Fibroblast of skin of left quadriceps (primary cell): ENCODE data around the gene CYP2J2.
"Not testable (repeated sequence)": the region's sequence is repeated elsewhere in the genome, so short reads cannot be mapped to it uniquely, and the experiment has no call there.

Experiments used
- DNase-seq, 2 experiments: peaks; one replicate each; pipeline ENCODE4 v3.0.0-alpha.2; 2013; ENCODE audit warnings: low read depth in 2 of 2

Gene CYP2J2, protein sequence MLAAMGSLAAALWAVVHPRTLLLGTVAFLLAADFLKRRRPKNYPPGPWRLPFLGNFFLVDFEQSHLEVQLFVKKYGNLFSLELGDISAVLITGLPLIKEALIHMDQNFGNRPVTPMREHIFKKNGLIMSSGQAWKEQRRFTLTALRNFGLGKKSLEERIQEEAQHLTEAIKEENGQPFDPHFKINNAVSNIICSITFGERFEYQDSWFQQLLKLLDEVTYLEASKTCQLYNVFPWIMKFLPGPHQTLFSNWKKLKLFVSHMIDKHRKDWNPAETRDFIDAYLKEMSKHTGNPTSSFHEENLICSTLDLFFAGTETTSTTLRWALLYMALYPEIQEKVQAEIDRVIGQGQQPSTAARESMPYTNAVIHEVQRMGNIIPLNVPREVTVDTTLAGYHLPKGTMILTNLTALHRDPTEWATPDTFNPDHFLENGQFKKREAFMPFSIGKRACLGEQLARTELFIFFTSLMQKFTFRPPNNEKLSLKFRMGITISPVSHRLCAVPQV

DNA sequence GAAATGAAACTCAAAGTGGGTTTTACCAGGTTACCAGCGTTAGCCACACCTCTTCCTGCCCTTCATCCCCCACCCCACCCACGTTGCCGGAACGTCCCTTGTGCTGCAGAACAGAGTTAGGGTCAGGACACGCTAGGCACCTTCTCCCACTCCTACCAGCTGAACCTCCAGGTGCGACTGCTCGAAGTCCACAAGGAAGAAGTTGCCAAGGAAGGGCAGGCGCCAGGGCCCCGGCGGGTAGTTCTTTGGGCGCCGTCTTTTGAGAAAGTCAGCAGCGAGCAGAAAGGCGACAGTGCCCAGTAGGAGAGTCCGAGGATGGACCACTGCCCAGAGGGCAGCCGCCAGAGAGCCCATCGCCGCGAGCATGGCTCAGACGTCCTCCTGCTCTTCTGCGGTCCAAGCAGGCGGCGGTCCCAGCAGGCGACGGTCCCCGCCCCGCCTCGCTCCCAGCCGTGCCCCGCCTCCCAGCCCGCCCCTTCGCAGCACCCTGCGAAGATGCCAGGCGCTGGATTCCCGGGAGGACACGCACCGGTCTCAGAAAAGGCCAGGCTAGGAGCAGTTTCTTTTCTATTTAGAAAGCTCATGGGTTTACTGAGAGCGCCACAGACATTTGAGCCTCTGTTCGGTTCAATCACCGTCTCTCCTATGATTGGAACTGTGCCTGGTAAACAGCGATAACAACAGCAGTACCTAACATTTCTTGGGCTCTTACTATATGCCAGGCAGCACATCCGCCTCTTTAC is at the start of gene CYP2J2:
TSS of gene CYP2J2 (minus strand) at position 393 of the 743 bp plus-strand sequence. CDS start at position 366, 27 bp downstream.
- DNase-seq: no peak

DNA sequence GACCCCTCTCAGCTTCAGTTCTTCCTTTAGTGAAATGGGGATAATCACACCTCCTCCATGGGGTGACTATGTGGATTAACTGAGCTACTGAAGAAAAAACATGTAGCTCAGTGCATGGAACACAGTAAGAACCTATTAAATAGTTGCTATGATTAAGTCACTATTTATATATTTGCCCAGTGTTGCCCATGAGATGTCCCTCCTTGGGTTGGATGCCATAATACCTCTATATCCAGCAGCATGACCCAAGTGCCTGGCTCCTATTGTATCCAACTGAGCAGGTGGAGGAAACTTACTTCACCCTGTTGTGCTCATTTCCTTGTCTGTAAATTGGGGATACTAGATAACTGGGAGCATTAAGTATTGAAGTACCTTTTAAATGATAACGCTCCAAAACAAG is 47.1 kb upstream of the CYP2J2 start:
- no peak for DNase-seq

DNA sequence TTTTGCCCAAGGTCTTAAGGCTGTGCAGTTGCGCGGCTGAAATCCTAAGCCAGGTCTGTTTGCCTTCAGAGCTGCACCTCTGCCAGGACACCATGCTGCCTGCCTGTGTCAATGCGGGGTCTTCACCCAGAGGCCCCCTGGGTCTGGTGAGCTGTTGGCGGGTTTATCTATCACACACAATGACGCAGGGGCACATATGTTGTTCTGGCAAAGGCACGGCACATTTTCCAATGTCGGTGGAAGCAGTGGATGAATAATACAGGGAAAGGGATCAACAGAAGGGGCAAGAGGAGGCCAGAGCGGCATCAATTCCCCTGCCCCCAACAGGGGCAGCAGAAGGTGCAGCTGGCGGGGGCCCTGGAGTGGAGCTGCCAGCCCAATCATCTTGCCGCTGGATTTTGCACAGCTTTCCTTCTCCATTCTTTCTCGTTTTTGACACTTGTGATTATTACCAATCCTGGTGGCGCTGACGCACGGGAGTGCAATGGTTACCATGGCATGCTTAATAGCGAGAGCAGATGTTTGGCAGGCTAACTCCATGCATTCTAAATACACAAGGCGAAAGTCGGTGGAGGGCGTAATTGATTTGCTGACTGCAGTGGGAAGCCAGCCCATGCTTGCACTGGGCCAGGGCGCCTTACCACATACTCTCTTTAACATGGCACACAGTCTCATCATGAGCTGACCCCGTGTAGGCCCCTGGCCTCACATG is 45.8 kb upstream of the CYP2J2 start:
- peak in 1 of 2 experiments; percentile 28 for DNase-seq

DNA sequence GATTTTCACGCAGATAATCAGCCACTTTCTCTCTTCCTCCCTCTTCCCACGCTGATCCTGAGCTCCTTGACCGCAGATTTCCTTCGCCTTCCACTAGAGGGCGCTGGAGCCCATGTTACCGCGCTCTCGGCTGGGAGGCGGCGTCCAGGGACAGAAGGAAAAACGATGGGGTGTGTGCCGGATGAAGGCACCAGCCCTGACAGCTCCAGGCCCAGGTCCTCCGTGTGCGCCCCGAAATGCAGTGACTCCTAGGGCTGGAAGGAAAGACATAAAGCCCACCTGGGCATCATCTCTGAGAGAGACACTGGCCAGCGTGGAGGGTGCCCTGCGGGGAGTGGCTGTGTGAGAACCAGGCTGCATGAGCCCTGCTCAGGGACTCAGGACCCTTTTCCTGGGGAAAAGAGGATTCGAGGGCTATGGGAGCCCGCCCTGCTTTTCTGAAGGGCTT is 44.9 kb upstream of the CYP2J2 start:
- no peak for DNase-seq

DNA sequence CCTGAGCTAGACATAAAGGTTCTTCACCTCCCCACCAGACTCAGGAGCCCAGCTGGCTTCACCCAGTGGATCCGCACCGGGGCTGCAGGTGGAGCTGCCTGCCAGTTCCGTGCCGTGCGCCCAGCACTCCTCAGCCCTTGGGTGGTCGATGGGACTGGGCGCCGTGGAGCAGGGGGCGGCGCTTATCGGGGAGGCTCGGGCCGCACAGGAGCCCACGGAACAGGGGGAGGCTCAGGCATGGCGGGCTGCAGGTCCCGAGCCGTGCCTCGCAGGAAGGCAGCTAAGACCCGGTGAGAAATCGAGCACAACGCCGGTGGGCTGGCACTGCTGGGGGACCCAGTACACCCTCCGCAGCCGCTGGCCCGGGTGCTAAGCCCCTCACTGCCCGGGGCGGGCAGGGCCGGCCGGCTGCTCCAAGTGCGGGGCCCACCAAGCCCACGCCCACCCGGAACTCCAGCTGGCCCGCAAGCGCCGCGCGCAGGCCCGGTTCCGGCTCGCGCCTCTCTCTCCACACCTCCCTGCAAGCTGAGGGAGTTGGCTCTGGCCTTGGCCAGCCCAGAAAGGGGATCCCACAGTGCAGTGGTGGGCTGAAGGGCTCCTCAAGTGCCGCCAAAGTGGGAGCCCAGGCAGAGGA is 43.1 kb upstream of the CYP2J2 start:
- not testable (repeated sequence) for DNase-seq

DNA sequence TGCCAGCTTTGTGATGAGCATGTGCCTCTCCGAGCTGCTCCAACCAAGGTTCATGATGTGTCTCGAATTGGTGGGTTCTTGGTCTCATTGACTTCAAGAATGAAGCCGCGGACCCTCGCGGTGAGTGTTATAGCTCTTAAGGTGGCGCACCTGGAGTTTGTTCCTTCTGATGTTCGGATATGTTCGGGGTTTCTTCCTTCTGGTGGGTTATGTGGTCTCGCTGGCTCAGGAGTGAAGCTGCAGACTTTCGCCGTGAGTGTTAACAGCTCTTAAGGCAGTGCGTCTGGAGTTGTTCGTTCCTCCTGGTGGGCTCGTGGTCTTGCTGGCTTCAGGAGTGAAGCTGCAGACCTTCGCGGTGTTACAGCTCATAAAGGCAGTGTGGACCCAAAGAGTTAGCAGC is 42.2 kb upstream of the CYP2J2 start:
- not testable (repeated sequence) for DNase-seq

DNA sequence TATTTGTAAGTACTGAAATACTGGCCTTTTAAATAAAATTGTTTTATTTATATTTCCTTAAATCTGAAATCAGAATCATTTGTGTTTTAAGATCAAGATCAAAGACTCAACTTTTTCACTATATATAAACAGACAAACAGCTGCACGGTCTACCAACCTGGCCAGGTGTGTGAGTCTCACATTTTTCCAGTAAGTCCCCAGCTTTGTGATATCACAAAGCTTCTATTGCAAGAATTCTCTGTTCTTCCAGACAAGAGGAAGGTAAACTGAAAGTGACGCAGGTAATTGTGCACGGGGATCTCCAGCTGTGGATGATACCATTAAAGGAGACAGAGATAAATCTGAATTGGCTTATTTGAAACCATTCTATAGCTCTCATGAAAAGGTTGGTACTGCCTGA is 41.2 kb upstream of the CYP2J2 start:
- no peak for DNase-seq

DNA sequence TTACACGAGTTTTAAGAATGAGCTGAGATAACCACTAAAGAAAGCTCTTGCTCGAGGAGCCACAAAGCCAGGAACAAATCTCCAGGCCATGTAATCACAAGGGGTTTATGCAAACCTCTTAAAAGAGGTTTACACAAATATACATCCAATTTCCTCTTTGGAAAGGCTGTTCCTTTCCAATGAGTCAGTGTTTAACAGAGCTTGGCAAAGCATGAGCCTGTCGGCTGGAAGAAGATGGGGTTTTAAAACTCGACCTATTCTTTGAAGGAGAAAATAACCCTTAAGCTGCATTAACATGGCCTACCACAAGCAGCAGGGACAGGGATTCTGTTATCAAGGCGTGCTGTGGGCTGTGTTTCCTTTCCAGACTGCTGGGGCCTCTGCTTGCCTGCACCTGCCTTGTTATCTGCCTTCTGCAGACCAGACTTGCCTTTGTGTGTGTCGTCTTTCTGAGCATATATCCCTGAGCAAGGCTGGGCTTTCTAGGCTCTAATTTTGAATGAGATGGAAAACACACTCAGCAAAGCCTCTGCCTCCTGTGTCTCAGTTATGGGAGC is 40.6 kb upstream of the CYP2J2 start:
- peak; percentile 34 to 37 for DNase-seq

DNA sequence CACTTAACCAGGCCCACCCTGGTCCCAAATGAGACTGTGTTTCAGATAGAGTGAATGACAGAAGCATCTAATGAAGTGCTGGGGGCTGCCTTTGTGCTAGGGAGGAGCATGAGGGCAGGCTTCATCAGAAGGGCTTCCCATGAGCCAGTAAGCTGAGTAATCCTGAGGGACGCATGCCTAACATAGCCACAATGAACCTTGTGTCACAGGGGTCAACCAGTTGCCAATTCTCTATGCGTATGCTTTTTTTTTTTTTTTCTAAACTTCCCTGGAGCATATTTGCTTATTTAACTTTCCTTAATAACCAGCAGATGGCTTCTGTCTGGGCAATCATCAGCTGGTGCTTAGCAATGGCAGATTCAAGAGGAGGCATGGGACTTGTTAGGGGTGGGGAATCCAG is 25.5 kb upstream of the CYP2J2 start:
- DNase-seq: no peak

DNA sequence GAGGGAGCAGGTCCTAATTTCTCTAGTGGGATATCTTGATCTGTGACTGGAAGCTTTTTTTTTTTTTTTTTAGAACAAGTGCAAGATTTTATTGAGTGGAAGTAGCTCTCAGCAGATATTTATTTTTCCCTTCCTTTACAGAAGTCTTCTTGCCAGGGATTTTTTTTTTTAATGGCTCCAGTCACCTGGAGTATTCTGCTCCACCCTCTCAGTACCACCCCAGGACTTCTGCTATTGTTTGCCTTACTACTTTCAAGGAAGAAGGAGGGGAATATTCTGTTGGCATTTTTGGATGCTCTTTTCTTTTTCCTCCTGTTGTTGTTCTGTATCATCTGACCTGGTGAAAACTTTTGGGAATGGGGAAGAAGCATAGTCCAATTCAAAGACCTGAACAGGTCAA is 23.1 kb upstream of the CYP2J2 start:
- DNase-seq: no peak

DNA sequence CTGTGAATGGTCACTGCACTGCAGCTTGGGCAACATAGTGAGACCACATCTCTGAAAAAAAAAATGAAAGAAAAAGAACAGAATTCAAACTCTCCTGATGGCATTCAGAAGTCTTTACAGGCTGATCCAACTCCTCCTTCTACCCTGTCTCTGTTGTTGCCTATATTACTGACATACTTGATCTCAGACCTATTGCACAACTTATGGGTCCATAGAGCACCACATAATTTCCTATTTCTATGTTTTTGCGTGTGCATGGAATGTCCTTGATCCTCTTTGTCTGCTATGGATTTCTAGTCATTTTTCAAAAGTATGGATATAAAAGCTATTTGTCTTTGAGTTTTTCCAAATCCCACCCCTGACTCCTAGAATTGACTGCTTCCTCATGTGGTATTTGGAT is 22.4 kb upstream of the CYP2J2 start:
- DNase-seq: no peak

DNA sequence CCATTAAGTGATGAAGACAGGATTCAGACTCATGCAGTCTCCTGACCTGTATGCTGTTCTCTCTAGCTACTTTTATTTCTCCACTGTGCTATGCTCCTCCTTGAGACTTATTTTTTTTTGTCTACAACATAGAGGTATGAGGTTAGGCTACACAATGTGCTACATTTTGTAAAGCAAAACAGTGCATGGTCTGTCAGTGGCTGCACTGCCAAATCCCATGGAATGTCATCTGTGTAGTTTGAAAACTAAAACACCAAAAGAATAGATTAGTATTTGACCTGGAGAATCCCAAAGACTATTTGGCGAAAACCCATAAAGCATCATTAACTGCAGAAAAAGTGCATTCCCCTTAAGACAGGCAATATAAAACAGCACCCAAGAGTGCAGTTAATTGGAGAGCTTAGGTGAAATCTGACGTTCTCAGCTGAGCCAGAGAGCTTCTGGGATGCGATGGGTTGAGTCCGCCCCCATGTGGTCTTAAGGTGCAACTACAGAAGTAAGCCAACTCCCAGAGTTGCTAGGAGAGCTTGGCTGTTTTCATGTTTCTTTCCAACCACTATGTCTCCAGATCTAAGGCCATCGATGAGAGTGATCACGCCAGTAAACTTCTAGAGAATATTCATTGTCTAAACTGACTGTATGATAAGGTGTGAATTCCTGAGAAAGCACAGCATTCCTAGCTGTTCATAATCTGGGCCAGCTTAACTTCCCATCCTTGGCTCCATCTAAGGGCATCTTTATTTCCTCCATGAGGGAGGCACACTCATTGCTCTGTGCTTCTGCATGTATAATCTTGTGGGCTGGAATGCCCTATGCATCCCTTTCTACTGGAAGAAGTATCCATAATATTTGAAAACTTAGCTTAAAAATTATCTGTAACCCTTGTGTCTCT is 20.7 kb upstream of the CYP2J2 start:
- DNase-seq: peak; percentile 28 to 36

DNA sequence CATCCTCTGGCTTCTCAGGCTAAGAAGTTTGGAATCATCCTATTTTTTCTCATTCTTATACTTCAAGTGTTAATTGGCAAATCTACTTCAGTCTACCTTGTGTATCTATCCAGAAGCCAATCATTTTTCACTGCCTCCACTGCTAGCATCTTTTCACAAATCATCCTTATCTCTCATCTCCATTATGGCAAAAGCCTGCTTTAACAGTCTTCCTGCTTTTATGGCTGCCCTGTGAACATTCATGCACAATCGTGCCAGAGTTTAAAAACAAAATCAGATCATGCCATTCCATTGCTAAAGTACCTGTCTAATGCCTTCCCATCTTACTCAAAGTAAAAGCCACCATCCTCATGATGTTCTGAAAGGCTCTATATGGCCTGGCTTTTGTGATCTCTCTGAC is 19.2 kb upstream of the CYP2J2 start:
- DNase-seq: no peak

DNA sequence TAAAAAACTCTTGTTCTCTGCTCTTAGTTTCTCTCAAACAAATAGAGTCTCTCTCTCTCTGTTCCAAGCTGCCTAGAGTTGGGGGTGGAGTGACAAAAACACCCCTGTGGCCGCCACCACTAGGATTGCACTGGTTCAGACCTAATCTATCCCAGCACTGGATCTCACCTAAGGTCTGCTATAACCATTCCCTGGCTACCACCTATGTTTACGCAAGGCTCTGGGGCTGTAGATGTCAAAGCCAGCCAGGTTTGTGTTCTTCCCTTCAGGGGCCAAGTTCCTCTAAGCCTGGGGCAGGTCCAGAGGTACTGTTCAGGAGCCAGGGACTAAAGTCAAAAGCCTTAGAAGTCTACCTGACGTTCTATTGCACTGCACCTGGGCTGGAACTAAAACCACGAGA is 12.8 kb upstream of the CYP2J2 start:
- DNase-seq: no peak

DNA sequence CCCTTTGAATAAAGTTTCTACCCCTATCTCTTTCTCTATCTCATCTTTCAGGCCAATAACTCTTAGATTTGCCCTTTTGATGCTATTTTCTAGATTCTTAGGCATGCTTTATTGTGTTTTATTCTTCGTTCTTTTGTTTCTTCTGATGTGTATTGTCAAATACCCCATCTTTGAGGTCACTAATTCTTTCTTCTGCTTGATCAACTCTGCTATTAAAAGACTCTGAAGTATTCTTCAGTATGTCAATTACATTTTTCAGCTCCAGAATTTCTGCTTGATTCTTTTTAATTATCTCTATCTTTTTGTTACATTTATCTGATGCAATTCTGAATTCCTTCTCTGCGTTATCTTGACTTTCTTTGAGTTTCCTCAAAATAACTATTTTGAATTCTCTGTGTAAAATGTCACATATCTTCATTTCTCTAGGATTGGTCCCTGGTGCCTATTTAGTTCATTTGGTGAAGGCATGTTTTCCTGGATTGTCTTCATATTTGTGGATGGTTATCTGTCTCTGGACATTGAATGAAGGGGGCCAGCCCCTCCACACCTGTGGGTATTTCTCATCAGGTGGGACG is 11.2 kb upstream of the CYP2J2 start:
- no peak for DNase-seq

DNA sequence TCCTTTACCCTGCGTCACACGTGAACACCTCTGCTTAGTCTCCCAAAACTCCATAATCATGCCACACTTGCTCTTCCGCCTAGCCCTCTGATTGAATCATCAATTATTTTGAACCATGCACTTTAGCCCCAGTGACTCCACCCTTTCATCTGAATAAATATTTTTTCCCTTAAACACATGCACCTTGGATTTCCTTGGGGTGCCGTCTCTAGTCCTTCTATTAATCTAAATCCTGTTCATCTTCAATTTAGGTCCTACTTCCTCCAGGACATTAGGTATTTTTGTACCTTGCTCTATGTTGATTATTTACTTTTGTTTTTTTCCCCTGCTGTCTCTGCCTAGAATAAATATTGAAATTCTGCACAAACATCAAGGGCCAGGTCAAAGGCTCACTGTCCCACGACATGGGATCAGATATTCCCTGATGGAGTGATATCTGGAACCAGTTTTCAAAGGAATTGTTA is 9.8 kb upstream of the CYP2J2 start:
- no peak for DNase-seq

DNA sequence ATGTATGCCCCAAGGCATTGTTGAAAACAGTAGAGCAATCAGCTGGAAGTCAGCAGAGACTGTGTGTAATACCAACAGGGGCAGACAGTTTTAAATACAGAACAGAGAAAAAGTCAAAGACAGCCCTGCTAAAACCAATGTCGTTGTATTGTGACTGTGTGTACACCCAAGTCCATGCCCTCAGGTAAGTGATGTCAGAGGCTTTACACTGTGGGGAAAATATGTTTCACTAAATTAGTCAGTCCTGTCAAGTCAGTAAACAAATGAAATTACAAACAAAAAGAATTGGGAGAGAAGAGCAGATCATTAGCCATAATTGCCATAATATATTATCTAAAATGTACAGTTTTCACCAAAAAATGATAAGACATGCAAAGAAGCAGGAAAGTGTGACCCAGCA is 2.4 kb upstream of the CYP2J2 start:
- DNase-seq: no peak

DNA sequence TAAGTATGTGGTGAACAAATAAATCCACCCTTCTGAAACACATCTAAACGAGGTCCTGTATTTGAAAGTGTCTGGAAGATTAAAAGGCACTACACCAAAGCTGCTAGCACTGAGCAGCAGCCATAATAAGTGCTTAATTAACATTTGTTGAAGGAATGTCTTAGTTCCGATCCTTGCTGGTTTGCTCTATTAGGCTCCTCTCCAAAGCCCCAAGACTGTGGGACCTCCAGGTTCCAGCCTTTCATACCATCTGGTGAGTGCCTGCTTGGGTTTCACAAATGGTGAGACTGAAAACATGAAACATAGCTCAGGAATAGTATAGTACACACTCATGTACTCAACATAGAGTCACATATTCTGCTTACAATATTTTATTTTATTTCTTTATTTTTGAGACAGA is 640 bp upstream of the CYP2J2 start:
- no peak for DNase-seq

DNA sequence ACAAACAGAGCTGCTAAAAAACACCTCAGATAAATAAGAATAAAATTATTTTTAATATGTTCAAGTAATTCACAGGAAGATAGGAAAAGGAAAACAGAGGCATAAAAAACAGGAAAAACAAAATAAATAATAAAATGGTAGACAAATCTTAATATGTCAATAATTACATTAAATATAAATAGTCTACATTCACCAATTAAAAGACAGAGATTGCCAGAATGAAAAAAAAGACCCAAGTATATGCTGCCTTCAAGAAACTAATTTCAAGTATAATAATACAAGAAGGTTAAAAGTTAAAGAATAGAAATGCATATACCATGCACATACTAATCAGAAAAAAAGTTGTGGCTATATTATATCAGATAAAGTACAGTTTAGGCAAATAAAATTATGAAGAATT is 1.9 kb downstream of the CYP2J2 start:
- DNase-seq: no peak
